Measurements from ENCODE around the gene GNG7. TPM values are rescaled to one million over a fixed set of nuclear protein-coding genes. Genes with fewer than 3 reads are reported as not detected.
A peak's percentile ranks its signal among the peaks of the same experiment; 100 is the strongest.

The GNG7 gene
- total RNA-seq, 6 experiments from 2014 or later: 1.3 to 3.7 (median 2.3) TPM

DNA sequence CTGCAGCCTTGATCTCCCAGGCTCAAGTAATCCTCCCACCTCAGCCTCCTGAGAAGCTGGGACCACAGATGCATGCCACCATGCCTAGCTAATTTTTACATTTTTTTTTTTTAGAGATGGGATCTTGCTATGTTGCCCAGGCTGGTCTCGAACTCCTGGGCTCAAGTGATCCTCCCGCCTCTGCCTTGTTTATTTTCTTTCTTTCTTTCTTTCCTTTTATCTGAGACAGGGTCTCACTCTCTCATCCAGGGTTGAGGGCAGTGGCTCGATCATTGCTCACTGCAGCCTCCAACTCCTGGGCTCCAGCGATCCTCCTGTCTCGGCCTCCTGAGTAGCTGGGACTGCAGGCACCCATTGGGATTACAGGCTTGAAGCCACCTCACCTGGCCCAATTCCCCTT, 3.8 kb upstream of the GNG7 start:
- Histone ChIP-seq H3K27ac (no peak overlapping the region), H3K4me3 (no peak overlapping the region), H3K27me3 (no peaks in the 10 kb centered on the region), H3K9me3 (no peaks in the 10 kb centered on the region), H3K36me3 (no peaks in the 10 kb centered on the region), H3K4me1 (peaks cover 0 to 3% (median 0%) of the 10 kb centered on the region in 4 donors)
- intact Hi-C loops (cut with DNase I): no loop called here
- no peak for ATAC-seq
- no peak for TF ChIP-seq POLR2A (IDR thresholded peaks at IDR 0.05)
- TF ChIP-seq, protein P1, sequence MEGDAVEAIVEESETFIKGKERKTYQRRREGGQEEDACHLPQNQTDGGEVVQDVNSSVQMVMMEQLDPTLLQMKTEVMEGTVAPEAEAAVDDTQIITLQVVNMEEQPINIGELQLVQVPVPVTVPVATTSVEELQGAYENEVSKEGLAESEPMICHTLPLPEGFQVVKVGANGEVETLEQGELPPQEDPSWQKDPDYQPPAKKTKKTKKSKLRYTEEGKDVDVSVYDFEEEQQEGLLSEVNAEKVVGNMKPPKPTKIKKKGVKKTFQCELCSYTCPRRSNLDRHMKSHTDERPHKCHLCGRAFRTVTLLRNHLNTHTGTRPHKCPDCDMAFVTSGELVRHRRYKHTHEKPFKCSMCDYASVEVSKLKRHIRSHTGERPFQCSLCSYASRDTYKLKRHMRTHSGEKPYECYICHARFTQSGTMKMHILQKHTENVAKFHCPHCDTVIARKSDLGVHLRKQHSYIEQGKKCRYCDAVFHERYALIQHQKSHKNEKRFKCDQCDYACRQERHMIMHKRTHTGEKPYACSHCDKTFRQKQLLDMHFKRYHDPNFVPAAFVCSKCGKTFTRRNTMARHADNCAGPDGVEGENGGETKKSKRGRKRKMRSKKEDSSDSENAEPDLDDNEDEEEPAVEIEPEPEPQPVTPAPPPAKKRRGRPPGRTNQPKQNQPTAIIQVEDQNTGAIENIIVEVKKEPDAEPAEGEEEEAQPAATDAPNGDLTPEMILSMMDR (IDR thresholded peaks at IDR 0.05): no peak
- 67% methylated on average over 1 of the region's 5 CpGs for WGBS (ENCODE audit: insufficient coverage, low coverage, low lambda C conversion rate, missing lambda C conversion rate)
- DNase-seq: no peak

- DNase-seq (no peak), ATAC-seq (no peak)
- Histone ChIP-seq H3K4me3 (no peak overlapping the region), H3K4me1 (peaks cover 0 to 3% (median 0%) of the 10 kb centered on the region in 4 donors), H3K27me3 (no peaks in the 10 kb centered on the region), H3K27ac (no peak overlapping the region), H3K9me3 (no peaks in the 10 kb centered on the region), H3K36me3 (no peaks in the 10 kb centered on the region)
- no peak for TF ChIP-seq POLR2A (IDR thresholded peaks at IDR 0.05)
- TF ChIP-seq, protein P1 (IDR thresholded peaks at IDR 0.05): no peak
- WGBS (ENCODE audit: insufficient coverage, low coverage, low lambda C conversion rate, missing lambda C conversion rate): 70% methylated on average over 5 of the region's 6 CpGs
- intact Hi-C loops (cut with DNase I): no loop called here
Measured at GRCh38 chr19:2703691-2704216, 1.3 kb upstream of the GNG7 start.

DNA sequence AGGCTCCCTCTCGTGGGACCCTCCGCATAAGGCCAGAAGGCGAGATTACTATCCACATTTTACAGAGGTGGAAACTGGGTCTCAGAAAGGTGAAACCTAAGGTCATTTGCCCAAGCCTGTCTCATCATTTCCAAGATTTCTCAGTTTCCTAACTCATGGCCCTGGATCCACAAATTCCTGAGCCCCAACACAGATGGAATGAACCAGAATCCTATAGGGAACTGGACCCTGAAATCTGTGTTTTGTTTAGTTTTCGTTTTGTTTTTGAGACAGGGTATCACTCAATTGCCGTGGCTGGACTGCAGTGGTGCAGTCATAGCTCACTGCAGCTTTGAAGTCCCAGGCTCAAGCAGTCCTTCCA, 563 bp upstream of the GNG7 start:
- peak overlapping the region in 1 of 3 donors; percentile 60 for H3K4me3 ChIP-seq
- ATAC-seq (no peak), DNase-seq (no peak)
- H3K36me3 ChIP-seq: no peaks in the 10 kb centered on the region
- H3K4me1 ChIP-seq: peaks cover 0 to 3% (median 0%) of the 10 kb centered on the region in 4 donors
- WGBS (ENCODE audit: insufficient coverage, low coverage, low lambda C conversion rate, missing lambda C conversion rate): 100% methylated on average over 1 of the region's 5 CpGs
- H3K27me3 ChIP-seq: no peaks in the 10 kb centered on the region
- no peak overlapping the region for H3K27ac ChIP-seq
- no peaks in the 10 kb centered on the region for H3K9me3 ChIP-seq
- intact Hi-C loops (cut with DNase I): no loop called here
- TF ChIP-seq, protein P1 (IDR thresholded peaks at IDR 0.05): no peak
- TF ChIP-seq POLR2A (IDR thresholded peaks at IDR 0.05): no peak

DNA sequence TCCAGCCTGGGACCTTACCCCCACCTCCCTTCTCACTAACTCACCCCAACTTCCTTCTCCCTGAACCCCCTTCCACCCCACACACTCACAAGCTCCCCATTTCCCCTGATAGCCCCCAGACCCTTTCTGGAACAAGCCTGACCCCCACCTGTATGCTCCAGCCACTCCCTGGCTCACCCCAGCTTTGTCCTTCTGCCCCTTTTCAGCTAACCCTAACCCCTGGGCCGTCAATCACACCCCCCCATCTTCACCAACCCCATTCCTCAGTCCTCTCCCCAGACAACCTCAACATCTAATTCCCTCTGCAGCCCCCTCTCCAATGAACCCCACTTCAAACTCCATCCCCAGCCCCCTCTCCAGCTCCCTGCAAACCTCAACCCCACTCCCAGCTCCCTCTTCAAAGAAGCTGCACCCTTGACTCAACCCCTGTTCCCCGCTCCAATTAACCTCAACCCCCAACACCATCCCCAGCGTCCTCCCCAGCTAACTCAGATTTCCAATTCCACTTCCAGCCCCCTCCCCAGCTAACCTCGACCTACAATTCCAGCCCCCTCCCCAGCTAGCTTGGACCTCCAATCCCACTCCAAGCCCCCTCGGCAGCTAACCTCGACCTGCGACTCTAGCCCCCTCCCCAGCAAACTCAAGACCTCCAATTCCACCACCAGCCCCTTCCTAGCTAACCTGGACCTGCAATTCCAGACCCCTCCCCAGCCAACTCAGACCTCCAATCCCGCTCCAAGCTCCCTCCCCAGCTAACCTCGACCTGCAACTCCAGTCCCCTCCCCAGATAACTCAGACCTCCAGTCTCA, 929 bp downstream of the GNG7 start:
- 18% methylated on average over 9 of the region's 9 CpGs for WGBS (ENCODE audit: insufficient coverage, low coverage, low lambda C conversion rate, missing lambda C conversion rate)
- Histone ChIP-seq H3K36me3 (no peaks in the 10 kb centered on the region), H3K4me1 (peaks cover 0 to 3% (median 0%) of the 10 kb centered on the region in 4 donors), H3K9me3 (no peaks in the 10 kb centered on the region), H3K27ac (no peak overlapping the region), H3K27me3 (no peaks in the 10 kb centered on the region), H3K4me3 (peak overlapping the region in 1 of 3 donors; percentile 60)
- intact Hi-C loops (cut with DNase I): no loop called here
- ATAC-seq (no peak), DNase-seq (no peak)
- TF ChIP-seq POLR2A (IDR thresholded peaks at IDR 0.05): no peak
- TF ChIP-seq, protein P1 (IDR thresholded peaks at IDR 0.05): no peak

Data from right lobe of liver (tissue), 6 donors.